ENCODE data around the gene PELI2.
"Not testable (repeated sequence)": the region's sequence is repeated elsewhere in the genome, so short reads cannot be mapped to it uniquely, and the experiment has no call there.

The PELI2 gene

GRCh38 chr14:56162476-56162875, 44.3 kb downstream of the PELI2 start:
- DNase-seq (ENCODE audit: insufficient read length) = no peak
- no peak for FAIRE-seq
- TF ChIP-seq POLR2AphosphoS5 (IDR thresholded peaks at IDR 0.05; ENCODE audit: low read depth, low read length) (no peak), POLR2A (IDR thresholded peaks at IDR 0.05; ENCODE audit: low read depth, low read length) (no peak), TAF1 (IDR thresholded peaks at IDR 0.05; ENCODE audit: borderline replicate concordance, low read depth, low read length) (no peak)

- DNase-seq (ENCODE audit: insufficient read length); FAIRE-seq: not testable (repeated sequence)
Measured at GRCh38 chr14:56166579-56166978, 48.4 kb downstream of the PELI2 start.

- no peak for TF ChIP-seq POLR2A (IDR thresholded peaks at IDR 0.05; ENCODE audit: low read depth, low read length)
- FAIRE-seq (no peak), DNase-seq (ENCODE audit: insufficient read length) (no peak)
Measured at GRCh38 chr14:56168007-56168616, 49.9 kb downstream of the PELI2 start.

GRCh38 chr14:56170028-56170427, 51.8 kb downstream of the PELI2 start:
- FAIRE-seq (no peak), DNase-seq (ENCODE audit: insufficient read length) (no peak)
- no peak for TF ChIP-seq POLR2A (IDR thresholded peaks at IDR 0.05; ENCODE audit: low read depth, low read length)
- TF ChIP-seq TAF1 (IDR thresholded peaks at IDR 0.05; ENCODE audit: borderline replicate concordance, low read depth, low read length) = no peak
- TF ChIP-seq POLR2AphosphoS5 (IDR thresholded peaks at IDR 0.05; ENCODE audit: low read depth, low read length) = no peak

GRCh38 chr14:56170877-56171422, 52.7 kb downstream of the PELI2 start:
- TF ChIP-seq POLR2A (IDR thresholded peaks at IDR 0.05; ENCODE audit: low read depth, low read length) (no peak), POLR2AphosphoS5 (IDR thresholded peaks at IDR 0.05; ENCODE audit: low read depth, low read length) (no peak), TAF1 (IDR thresholded peaks at IDR 0.05; ENCODE audit: borderline replicate concordance, low read depth, low read length) (no peak)
- DNase-seq (ENCODE audit: insufficient read length) = no peak
- no peak for FAIRE-seq

- no peak for DNase-seq (ENCODE audit: insufficient read length)
- TF ChIP-seq TAF1 (IDR thresholded peaks at IDR 0.05; ENCODE audit: borderline replicate concordance, low read depth, low read length) (no peak), POLR2AphosphoS5 (IDR thresholded peaks at IDR 0.05; ENCODE audit: low read depth, low read length) (no peak), POLR2A (IDR thresholded peaks at IDR 0.05; ENCODE audit: low read depth, low read length) (no peak)
- no peak for FAIRE-seq
Measured at GRCh38 chr14:56172074-56172473, 53.9 kb downstream of the PELI2 start.

- DNase-seq (ENCODE audit: insufficient read length) (no peak), FAIRE-seq (no peak)
- TF ChIP-seq TAF1 (IDR thresholded peaks at IDR 0.05; ENCODE audit: borderline replicate concordance, low read depth, low read length) (no peak), POLR2A (IDR thresholded peaks at IDR 0.05; ENCODE audit: low read depth, low read length) (no peak), POLR2AphosphoS5 (IDR thresholded peaks at IDR 0.05; ENCODE audit: low read depth, low read length) (no peak)
Measured at GRCh38 chr14:56172571-56172971, 54.4 kb downstream of the PELI2 start.

GRCh38 chr14:56173365-56173922, 55.2 kb downstream of the PELI2 start:
- no peak for FAIRE-seq
- TF ChIP-seq POLR2A (IDR thresholded peaks at IDR 0.05; ENCODE audit: low read depth, low read length) = no peak
- no peak for TF ChIP-seq POLR2AphosphoS5 (IDR thresholded peaks at IDR 0.05; ENCODE audit: low read depth, low read length)
- TF ChIP-seq TAF1 (IDR thresholded peaks at IDR 0.05; ENCODE audit: borderline replicate concordance, low read depth, low read length) = no peak
- DNase-seq (ENCODE audit: insufficient read length) = no peak

- FAIRE-seq = no peak
Measured at GRCh38 chr14:56175773-56176172, 57.6 kb downstream of the PELI2 start.

GRCh38 chr14:56176530-56176929, 58.3 kb downstream of the PELI2 start:
- DNase-seq (ENCODE audit: insufficient read length) (no peak), FAIRE-seq (no peak)
- no peak for TF ChIP-seq POLR2A (IDR thresholded peaks at IDR 0.05; ENCODE audit: low read depth, low read length)
- no peak for TF ChIP-seq POLR2AphosphoS5 (IDR thresholded peaks at IDR 0.05; ENCODE audit: low read depth, low read length)
- no peak for TF ChIP-seq TAF1 (IDR thresholded peaks at IDR 0.05; ENCODE audit: borderline replicate concordance, low read depth, low read length)

More at GRCh38 chr14:56175773-56176172, 57.6 kb downstream of the PELI2 start:
- TF ChIP-seq POLR2AphosphoS5 (IDR thresholded peaks at IDR 0.05; ENCODE audit: low read depth, low read length) (no peak), TAF1 (IDR thresholded peaks at IDR 0.05; ENCODE audit: borderline replicate concordance, low read depth, low read length) (no peak), POLR2A (IDR thresholded peaks at IDR 0.05; ENCODE audit: low read depth, low read length) (no peak)
- no peak for DNase-seq (ENCODE audit: insufficient read length)

GRCh38 chr14:56177036-56177435, 58.8 kb downstream of the PELI2 start:
- DNase-seq (ENCODE audit: insufficient read length) (no peak), FAIRE-seq (no peak)
- TF ChIP-seq TAF1 (IDR thresholded peaks at IDR 0.05; ENCODE audit: borderline replicate concordance, low read depth, low read length) (no peak), POLR2A (IDR thresholded peaks at IDR 0.05; ENCODE audit: low read depth, low read length) (no peak)

- FAIRE-seq (no peak), DNase-seq (ENCODE audit: insufficient read length) (no peak)
- TF ChIP-seq POLR2AphosphoS5 (IDR thresholded peaks at IDR 0.05; ENCODE audit: low read depth, low read length) (no peak), TAF1 (IDR thresholded peaks at IDR 0.05; ENCODE audit: borderline replicate concordance, low read depth, low read length) (no peak), POLR2A (IDR thresholded peaks at IDR 0.05; ENCODE audit: low read depth, low read length) (no peak)
Measured at GRCh38 chr14:56180754-56181542, 62.7 kb downstream of the PELI2 start.
